Gastroesophageal sphincter (tissue), 3 donors: ENCODE measurements around the gene ARTN.

ENCODE experiments used
- CTCF ChIP-seq, 4 experiments: fragments of 200-600 bp in 2 of 4; fragments of 450-650 bp in 2 of 4; sonication (generic) in 1 of 4; IDR thresholded peaks; one replicate each; pipeline ENCODE4 v1.5.1; 2017 to 2019; ENCODE audit warnings: antibody characterized with exemption in 4 of 4, mild to moderate bottlenecking in 2 of 4, moderate library complexity in 2 of 4
- EP300 ChIP-seq: sonication (generic); formaldehyde crosslinking; IDR thresholded peaks from one replicate; pipeline ENCODE4 v1.6.1; 2017; ENCODE audit warnings: antibody characterized with exemption, mild to moderate bottlenecking
- POLR2AphosphoS5 ChIP-seq: sonication (generic); formaldehyde crosslinking; IDR thresholded peaks from one replicate; pipeline ENCODE4 v1.6.1; 2017; ENCODE audit warnings: antibody characterized with exemption

DNA sequence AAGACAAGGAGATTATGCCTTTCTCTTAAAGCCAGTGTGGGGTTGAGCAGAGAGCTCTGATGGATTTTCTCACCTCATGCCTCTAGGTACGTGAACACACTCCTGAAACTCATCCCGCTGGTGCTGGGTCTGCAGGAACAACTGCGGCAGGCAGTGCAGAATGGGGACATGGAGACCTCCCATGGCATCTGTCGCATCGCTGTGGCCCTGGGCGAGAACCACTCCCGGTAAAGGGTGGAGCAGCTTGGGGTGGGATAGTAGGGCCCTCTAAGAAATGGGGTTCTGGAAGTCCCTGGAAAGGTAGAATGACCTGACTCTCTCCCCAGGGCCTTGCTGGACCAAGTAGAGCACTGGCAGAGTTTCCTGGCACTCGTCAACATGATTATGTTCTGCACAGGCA is 22.6 kb downstream of the ARTN start:
- TF ChIP-seq CTCF (IDR thresholded peaks at IDR 0.05) (no peak), EP300 (no peak), POLR2AphosphoS5 (no peak)
